ENCODE results near the gene OSBPL3.

Gene OSBPL3

GRCh38 chr7:24971333-24972165 is 8.4 kb downstream of the OSBPL3 start:
- peak; percentile 62 for DNase-seq (ENCODE audit: extremely low read depth, low read depth)
- TF ChIP-seq, protein P1, sequence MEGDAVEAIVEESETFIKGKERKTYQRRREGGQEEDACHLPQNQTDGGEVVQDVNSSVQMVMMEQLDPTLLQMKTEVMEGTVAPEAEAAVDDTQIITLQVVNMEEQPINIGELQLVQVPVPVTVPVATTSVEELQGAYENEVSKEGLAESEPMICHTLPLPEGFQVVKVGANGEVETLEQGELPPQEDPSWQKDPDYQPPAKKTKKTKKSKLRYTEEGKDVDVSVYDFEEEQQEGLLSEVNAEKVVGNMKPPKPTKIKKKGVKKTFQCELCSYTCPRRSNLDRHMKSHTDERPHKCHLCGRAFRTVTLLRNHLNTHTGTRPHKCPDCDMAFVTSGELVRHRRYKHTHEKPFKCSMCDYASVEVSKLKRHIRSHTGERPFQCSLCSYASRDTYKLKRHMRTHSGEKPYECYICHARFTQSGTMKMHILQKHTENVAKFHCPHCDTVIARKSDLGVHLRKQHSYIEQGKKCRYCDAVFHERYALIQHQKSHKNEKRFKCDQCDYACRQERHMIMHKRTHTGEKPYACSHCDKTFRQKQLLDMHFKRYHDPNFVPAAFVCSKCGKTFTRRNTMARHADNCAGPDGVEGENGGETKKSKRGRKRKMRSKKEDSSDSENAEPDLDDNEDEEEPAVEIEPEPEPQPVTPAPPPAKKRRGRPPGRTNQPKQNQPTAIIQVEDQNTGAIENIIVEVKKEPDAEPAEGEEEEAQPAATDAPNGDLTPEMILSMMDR (IDR thresholded peaks at IDR 0.05; ENCODE audit: low read depth, low read length) = no peak

DNA sequence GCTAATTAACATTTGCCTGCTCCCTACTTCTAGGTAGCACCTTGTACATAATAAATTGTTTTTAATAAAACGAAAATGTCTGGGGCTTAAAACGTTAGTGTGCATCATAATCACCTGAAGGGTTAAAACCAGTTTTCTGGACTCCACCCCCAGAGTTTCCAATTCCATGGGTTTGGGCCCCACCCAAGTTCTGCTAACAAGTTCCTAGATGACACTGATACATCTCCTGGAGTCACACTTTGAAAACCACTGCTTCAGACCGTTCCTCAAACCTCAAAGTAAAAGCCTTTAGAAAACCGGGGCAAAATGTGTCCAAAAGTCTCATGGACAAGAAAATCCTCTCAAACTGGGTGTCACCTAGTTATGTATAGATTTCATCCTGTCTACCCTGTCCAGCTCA is 9.3 kb downstream of the OSBPL3 start:
- no peak for DNase-seq (ENCODE audit: extremely low read depth, low read depth)
- TF ChIP-seq, protein P1 (IDR thresholded peaks at IDR 0.05; ENCODE audit: low read depth, low read length) = no peak

GRCh38 chr7:24968165-24968564 is 11.8 kb downstream of the OSBPL3 start:
- TF ChIP-seq, protein P1 (IDR thresholded peaks at IDR 0.05; ENCODE audit: low read depth, low read length) = no peak
- DNase-seq (ENCODE audit: extremely low read depth, low read depth) = no peak

DNA sequence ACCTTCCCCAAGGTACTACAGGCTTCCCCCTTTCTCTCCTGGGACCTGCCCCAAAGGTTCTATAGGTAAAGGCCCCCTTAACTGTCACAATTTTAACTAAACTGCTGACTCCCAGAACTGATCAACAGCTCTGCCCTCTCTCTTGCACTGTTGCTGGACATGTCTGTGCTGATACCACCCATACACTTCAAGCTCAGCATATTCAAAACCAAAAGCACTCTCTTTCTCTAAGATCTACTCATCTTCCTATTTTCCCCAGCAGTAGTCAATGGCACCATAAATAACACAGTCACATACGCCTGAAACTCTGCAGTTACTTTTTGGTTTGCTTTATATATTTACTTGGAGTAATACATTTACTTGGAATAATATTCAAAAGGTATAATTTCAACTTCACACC is 12.3 kb downstream of the OSBPL3 start:
- TF ChIP-seq, protein P1 (IDR thresholded peaks at IDR 0.05; ENCODE audit: low read depth, low read length) = no peak
- no peak for DNase-seq (ENCODE audit: extremely low read depth, low read depth)

GRCh38 chr7:24966802-24967201 is 13.2 kb downstream of the OSBPL3 start:
- no peak for DNase-seq (ENCODE audit: extremely low read depth, low read depth)

GRCh38 chr7:24965831-24966708 is 13.9 kb downstream of the OSBPL3 start:
- no peak for DNase-seq (ENCODE audit: extremely low read depth, low read depth)
- TF ChIP-seq, protein P1 (IDR thresholded peaks at IDR 0.05; ENCODE audit: low read depth, low read length) = no peak

More at GRCh38 chr7:24966802-24967201, 13.2 kb downstream of the OSBPL3 start:
- TF ChIP-seq, protein P1 (IDR thresholded peaks at IDR 0.05; ENCODE audit: low read depth, low read length) = no peak

- DNase-seq (ENCODE audit: extremely low read depth, low read depth) = no peak
- TF ChIP-seq, protein P1 (IDR thresholded peaks at IDR 0.05; ENCODE audit: low read depth, low read length) = no peak
Measured at GRCh38 chr7:24964191-24964590, 15.8 kb downstream of the OSBPL3 start.
